Vagina (tissue), 2 donors: ENCODE results near the gene PRRG1.

Experiments used
- POLR2A ChIP-seq, 2 donors: fragments of 450-650 bp; IDR thresholded peaks; one replicate each; pipeline ENCODE4 v1.6.1; 2017; ENCODE audit warnings: antibody characterized with exemption in 2 of 2, mild to moderate bottlenecking in 2 of 2, moderate library complexity in 2 of 2
- POLR2AphosphoS5 ChIP-seq, 2 donors: sonication (generic); formaldehyde crosslinking; IDR thresholded peaks; one replicate each; pipeline ENCODE4 v1.9.0; 2017; ENCODE audit warnings: antibody characterized with exemption in 2 of 2, mild to moderate bottlenecking in 2 of 2, low read depth in 1 of 2; ENCODE audit not compliant: insufficient read depth in 1 of 2
- TF ChIP-seq, protein P1 (sequence below), 3 experiments: fragments of 450-650 bp in 2 of 3; fragments of 200-600 bp in 1 of 3; sonication (generic) in 1 of 3; IDR thresholded peaks; one replicate each; pipeline ENCODE4 v1.5.1; 2017 to 2019; ENCODE audit warnings: antibody characterized with exemption in 3 of 3, mild to moderate bottlenecking in 2 of 3, moderate library complexity in 2 of 3

DNA sequence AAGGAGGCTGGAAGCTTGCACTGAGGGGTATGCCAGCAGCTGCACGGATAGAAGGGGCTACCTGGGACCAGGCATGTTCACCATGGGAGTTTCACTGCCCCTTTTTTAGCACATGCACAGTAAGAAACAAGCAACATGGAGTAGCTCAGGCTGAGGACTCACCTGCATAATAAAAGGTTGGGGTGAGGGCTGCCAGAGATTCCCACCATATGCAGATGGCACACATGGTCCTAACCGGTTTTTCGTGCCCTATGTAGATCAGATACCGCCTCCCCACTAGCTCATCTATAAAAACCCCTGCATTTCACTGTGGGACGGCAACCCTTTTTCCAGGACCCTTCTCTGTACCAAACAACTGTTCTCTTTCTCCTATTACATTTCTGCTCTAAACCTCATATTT, 125.3 kb downstream of the PRRG1 start:
- TF ChIP-seq, protein P1, sequence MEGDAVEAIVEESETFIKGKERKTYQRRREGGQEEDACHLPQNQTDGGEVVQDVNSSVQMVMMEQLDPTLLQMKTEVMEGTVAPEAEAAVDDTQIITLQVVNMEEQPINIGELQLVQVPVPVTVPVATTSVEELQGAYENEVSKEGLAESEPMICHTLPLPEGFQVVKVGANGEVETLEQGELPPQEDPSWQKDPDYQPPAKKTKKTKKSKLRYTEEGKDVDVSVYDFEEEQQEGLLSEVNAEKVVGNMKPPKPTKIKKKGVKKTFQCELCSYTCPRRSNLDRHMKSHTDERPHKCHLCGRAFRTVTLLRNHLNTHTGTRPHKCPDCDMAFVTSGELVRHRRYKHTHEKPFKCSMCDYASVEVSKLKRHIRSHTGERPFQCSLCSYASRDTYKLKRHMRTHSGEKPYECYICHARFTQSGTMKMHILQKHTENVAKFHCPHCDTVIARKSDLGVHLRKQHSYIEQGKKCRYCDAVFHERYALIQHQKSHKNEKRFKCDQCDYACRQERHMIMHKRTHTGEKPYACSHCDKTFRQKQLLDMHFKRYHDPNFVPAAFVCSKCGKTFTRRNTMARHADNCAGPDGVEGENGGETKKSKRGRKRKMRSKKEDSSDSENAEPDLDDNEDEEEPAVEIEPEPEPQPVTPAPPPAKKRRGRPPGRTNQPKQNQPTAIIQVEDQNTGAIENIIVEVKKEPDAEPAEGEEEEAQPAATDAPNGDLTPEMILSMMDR (IDR thresholded peaks at IDR 0.05): no peak
- no peak for TF ChIP-seq POLR2A (IDR thresholded peaks at IDR 0.05)
- TF ChIP-seq POLR2AphosphoS5 (IDR thresholded peaks at IDR 0.05; ENCODE audit: insufficient read depth in 1 of 2, low read depth in 1 of 2): no peak
